ENCODE results near the gene PRKACA.

The PRKACA gene

DNA sequence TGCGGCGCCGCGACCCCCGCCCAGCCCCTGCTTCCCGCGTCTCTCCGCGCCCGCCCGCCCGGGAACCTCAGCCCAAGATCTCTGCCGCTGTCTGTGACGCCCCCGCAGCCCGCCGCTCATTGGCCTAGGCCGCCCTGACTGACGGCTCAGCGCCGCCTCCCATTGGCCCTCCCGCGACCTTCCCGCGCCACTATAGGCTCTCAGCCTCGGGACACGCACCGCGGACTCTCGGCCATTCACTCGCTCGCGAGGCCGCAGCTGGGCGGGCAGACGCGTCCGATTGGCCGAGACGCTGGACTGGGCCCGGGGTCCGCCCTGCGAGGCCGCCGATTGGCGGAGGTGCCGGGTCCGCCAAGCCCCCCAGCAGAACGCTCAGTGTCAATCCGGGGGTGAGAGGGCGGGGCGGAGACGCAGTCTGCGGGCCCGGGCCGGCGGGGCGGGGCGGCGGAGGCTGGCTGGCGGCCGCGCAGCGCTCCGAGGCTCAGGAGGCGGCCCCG, at the start of gene PRKACA:
PRKACA (minus strand) TSS at position 95 of the 497 bp plus-strand sequence. CDS start 215 bp downstream, outside the sequence.
- DNase-seq = peak; percentile 93

DNA sequence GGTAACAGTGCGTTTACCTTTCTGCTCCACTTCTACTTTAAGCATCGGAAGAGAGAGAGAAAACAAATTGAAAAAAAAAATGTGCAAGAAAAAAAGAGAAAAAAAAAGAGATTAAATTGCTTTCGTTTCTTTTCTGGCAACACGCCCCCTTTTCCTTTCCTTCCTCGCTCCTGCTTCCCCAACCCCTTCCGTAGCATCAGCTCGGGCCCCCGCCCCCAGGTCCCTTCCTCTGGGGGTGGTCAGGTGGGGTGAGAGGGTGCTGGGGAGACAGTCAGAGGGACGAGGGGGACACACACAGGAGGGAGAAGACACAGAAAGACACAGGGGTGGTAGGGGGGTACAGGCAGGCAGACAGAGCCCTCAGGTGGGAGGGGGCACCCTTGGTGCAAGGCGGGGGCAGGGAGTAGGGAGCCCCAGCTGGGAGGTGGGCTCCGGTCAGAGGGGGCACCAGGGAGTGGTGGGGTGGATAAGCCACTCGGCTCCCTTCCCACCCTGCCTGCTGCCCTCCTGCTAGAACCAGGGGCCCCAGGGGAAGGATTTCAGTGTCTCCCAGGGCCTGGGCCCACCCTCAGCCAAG, 49.5 kb upstream of the PRKACA start:
- no peak for DNase-seq

DNA sequence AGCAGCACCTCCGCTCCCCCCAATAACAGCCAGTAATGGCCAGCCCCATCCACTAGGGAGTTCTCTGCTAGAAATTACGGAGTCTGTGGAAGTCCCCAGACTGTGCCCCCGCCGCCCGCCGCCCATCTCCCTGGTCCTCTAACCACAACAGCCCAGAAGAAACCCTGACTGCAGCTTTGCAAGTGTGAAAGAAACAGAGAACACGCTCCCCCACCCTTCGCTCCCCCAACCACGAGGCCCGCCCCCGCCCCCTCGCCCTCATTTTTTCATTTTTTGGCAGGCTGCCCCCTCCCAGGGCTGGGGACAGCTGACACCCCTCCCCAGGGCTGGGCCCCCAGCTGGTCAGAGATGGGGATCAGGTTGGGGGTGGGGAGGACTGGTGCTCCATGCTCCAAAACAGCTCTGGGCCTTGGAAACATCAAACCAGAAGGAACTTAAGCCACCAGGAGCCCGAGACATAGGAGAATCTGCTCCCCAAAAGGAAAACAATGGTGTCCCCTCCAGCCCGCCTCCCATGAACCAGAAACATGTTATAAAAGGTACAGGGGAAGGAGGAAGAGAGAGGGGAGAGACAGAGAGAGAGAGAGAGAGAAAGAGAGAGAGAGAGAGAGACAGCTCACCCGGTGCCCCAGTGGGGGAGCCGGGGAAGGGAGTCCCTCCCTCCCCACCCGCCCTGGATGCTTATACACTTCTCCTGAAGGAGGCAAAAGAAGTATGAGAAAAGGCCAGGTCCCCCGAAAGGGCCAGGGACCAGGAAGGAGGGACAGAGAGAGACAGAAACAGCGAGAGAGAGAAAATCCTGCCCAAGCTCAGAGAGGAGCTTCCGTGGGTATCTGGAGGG, 48.6 kb upstream of the PRKACA start:
- no peak for DNase-seq

DNA sequence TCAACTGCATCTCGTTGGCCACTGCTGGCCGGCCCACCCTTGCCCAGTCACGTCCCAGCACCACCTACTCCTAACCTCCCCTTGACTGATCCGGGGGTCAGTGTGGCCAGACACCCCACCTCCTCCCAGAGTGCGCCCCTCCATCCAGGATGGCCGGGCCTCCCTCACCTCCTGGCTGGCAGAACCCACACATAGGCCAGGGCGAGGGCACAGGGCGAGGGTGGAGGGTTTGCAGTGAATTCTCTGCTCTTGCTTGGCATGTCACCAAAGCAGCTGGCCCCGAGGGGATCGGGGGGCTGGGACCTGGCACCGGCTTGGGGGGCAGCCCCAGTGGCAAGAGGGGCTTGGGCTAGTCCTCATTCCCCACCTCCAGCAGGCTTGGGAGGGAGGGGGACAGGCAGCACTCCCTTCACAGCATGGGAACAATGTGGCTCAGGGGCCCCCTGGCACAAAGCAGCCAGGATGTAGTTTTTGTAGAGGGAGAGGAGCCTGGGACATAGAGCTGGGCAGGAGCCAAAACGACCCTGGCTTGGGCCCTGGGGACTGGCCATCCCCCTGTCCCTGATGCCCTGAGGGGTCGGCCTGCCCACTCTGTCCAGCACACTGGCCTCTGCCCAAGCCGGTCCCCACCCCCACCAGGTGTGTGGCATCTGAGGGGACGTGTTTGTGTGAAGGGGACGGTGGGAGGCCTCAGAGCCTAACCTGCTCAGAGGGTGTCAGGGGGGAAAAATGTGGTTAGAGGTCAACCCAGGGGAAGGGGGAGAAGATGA, 47.3 kb upstream of the PRKACA start:
- DNase-seq = no peak

DNA sequence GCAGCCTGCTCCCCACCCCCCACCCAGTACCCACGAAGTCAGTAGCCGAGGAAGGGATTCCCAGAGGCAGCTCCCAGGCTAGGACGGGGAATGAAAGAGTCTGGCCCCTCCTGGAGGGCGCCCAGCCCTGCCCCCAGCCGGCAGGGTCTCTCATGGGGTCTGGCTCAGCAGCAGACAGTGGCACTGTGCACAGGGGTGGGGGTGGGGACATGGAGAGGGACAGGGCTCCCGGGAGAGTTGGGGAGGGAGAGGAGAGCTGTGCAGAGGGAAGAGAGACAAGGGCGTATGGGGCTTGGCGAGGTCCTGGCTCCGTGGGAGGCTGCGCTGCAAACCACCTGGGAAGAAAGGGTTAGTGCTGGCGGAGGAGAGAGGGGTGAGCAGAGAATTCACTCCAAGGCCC, 46.5 kb upstream of the PRKACA start:
- DNase-seq = no peak

DNA sequence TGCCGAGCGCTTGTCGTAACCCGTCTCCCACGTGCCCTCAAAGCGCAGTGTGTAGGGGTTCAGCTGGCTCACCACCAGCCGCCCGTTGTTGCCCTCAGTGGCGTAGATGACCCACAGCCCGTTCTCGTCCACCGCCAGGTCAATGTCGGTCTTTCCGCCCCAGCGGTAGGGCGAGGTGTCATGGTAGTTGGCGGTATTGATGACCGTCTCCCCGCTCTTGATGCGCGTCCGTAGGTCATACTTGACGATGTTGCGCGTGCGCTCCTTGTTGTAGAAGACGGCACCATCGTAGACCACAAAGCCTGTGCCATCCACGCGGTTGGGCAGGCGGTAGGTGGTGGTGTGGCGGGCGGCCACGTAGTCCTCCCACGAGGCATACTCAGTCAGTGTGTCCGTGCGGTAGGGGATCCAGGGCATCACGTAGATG, 45.3 kb upstream of the PRKACA start:
- no peak for DNase-seq

DNA sequence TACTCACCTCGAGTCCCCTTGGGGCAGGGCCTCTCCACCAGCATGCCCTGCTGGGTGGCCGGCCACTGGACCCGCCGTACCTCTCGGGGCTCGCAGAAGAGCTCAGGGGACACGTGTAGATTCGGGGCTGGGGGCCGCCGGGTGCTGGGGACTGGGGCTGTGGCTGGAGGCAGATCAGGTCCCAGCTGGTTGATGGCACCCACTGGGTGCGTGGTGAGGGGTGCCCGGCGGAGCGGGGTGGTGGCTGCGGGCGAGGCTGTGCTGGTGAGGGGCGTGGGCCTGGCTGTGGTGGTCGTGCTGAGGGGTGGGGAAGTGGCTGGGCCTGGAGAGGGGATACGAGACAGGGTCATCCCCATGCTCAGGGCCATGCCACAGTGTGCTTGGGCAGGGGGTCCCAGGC, 43.7 kb upstream of the PRKACA start:
- DNase-seq = no peak

DNA sequence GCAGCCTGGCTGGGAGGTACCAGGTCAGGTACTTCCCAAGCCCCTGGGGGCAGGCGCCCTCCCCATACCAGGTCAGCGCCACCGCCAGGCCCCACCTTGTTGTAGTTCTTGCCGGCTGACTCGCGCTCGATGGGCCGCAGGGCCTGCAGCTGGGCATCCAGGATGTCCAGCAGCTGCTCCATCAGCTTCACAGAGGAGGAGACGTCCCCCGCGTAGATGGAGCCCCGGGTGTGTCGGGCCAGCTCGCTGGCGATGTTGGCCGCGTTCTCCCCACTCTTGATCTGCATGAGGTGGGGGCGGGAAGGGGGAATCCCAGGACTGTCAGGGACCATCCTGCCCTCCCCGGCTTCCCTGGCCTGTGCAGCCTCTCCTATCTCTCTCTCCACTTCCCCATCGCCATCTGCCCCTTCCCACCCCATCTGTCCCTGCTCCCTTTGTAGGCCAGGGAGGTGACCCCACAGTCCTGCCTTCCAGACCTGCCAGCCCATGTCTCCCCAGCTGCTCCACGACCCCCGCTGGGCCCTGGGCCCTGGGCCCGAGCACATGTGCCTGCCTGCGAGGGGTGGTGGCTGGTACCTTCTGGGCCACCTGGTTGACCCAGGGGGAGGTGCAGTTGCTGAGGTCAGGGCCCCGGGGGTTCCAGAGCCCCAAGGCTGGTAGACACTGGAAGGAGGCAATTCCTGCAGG, 42.6 kb upstream of the PRKACA start:
- DNase-seq = no peak

DNA sequence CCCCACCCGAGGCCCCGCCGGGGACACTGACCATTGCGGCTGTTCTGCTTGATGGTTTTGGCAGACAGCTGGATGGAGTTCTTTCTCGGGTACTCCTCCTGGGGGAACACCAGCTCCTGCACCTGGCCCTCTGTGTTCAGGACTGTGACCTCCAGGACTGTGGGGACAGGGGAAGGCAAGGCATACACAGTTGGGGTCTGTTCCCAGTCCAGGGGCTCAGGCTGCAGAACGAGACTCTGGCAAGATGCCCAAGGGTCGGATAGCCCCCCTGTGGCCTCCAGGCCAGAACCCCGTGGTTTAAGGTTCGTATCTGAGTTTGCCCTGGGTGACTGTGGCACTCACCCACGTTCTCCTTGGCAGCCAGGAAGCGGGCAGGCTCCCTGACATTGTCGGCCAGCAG, 41.5 kb upstream of the PRKACA start:
- DNase-seq = no peak

DNA sequence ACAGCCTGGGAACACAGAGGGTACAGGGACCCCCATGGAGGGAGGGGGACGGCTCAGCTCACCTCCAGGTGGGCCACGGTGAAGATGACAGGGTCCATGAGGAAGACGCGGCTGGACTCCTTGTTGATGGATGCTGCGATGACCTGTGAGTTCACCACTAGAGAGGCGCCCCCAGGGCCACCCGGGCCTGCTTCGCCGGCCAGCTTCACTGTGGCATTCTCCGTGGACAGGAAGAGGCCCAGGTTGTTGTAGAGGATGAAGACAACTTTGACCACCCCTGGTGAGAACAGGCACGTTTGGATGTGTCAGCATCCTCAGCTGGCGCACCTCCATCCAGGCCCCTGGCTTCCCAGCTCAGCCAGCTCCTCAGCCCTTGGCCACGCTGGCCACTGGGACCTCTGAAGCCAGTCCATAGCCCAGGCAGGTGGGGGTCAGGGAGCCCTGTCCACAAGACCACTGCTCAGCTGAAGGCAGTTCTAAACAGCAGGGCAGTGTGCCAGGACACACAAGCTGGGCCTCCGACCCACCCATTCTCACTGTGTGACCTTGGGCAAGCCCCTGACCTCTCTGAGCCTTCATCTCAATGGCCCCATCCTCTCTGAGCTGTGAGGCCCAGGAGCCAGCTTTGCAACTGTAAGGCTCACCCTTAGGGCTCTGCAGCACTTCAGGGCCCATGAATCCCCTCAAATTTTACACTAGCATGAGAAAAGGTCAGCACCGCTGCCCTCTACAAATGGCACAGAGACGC, 40.9 kb upstream of the PRKACA start:
- no peak for DNase-seq

DNA sequence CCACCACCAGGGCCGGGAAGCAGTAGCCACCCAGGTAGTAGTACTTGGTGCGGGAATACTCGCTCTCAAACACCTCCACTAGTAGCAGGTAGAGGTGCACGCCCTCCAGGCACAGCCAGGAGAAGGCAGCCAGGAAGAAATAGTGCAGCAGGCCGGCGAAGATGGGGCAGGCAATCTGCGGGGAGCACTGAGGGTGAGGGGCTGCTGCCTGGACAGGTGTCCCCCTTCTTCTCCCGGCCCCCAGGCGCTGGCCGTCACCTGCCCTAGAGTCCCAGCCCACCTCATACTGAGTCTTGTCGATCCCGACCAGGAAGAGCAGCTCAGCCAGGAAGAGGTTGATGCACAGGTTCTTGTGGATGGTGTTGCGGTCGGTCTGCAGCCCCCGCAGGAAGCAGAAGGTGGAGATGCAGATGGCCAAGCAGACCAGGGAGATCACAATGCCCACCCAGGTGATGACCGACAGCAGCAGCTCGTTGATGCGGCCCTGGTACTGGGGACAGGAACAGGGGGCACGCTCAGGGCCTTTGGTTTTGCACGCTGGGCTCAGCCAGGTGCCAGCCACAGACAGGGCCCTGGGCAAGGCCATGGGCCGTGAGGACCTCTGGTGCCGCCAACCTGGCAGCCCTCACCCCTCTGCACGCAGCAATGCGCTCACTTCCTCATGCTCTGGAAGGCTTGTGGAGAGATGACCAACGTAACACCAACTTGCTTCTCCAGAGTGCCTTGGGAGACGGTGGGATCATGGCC, 39.6 kb upstream of the PRKACA start:
- no peak for DNase-seq

DNA sequence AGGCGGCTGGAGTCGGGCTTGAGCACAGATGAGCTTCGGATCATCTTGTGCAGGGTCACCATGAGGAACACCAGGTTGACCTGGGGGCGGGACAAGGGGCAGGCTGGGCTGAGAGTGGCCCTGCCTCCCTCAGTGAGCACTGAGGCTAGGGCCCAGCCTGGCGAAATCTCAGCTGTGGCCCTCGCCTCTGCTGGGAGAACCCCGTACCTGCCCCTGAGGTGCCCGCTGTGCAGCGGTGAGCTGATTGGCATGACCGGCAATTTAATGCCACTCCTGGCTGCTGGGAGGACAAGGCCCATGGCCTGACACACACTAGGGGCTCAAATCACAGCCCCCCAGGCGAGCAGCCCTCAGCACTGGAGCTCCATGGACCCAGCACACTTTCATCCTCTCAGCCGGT, 38.6 kb upstream of the PRKACA start:
- DNase-seq = no peak

DNA sequence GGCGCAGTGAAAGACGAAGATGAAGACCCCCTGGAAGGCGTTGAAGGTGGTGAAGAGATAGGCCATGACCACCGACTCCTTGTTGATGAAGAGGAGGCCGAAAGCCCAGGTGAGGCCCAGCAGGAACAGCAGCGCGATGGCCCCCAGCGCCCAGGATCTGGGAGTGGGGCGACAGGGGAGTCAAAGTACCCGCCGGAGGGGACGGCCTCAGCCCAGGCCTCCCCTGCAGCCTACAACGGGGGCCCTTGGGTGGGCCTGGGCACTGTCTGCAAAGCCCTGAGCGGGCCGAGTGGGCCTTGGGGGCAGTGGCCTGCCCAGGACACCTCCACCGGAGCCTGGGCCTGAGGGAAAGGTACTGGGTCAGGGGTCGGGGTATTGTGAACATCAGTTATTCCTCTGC, 37.8 kb upstream of the PRKACA start:
- no peak for DNase-seq

DNA sequence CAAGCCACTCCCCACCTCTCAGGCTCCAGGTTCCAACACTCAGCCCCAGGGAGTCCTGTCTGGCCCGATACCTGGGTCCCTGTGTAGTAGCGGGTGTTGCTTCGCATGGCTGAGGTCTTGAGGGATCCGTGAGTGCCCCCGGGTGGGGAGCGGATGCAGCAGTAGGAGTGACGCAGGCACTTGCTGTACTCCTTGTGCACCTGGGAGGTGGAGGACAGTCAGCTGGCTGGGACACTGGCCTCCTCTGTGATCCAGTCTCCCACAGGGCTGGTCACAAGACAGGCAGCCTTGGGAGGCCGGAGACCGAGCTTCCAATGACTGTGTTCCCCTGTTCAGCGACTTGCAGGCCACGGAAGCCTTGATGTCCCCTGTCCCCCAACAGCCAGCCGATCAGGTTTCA, 35.2 kb upstream of the PRKACA start:
- DNase-seq = no peak

DNA sequence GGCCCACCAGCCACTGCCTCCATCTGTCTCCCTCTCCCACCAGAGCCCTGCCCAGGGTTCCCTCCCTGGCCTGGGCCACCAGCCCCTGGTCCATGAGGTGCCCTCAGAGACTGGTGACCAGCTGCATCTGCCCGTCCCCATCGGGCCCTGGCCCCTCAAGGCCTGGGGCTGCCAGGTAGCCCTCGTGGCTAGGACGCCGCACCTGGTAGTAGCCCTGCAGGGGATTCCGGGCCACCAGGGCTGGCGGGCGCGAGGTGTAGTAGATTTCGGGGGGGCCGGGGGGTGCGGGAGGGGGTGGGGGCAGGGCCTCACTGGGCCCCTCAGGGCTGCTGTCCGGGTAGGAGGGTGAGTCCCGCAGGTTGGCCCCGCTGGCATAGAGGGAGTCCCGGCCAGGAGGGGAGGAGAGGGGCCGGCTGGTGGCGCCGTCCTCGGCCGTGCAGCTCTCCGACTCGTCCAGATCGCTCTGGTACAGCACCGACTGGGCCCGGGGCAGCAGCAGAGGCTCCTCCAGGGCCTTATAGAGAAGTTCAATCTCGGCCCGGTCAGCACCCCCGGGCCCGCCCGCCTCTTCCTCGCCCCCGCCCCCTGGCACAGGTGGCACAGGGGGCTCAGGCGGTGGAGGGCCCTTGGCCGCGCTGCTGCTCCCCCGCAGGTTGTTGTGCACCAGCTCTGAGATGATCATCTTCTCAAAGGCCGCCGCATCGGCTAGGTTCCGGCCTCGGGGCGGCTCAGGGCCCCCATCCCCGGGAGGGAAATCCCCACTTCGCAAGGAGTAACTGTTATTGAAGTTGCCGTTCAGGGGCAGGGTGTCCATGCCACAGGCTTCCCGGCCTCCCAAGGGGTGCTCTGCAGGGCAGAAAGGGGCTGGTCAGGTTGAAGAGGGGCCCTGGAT, 33.5 kb upstream of the PRKACA start:
- DNase-seq = no peak

DNA sequence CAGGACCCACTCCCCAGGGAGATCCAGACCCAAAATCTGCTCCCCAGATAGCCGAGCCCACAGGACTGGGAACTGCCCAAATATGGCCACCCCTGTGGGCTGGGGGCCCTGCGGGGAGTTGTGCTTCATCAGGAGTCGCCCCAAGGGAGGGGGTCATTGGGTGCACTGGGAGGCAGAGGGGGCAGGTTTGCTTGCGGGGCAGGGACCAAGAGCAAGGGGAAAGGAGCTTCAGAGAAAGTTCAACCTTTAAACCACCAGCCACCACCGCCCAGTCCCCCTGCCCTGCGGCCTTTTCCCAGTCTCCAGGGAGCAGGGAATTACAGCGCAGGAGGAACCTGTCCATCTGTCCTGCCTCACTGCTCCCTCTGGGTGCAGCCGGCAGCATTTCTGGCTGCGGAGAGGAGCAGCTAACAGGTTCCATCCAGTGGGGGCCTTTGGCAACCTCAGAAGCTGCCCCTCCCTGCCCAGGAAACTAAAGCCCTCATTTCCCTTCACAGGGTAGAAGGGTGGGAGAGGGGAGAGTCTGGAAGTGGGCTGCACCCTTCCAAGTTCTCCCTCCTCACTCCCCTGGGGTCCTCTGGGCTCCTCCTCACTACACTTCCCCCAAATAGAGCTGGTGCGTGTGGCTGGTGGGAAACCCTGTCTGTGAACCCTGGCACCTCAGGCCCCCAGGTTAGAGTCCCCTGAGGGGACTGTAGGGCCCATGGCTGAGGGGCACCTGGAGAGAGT, 32.6 kb upstream of the PRKACA start:
- no peak for DNase-seq

DNA sequence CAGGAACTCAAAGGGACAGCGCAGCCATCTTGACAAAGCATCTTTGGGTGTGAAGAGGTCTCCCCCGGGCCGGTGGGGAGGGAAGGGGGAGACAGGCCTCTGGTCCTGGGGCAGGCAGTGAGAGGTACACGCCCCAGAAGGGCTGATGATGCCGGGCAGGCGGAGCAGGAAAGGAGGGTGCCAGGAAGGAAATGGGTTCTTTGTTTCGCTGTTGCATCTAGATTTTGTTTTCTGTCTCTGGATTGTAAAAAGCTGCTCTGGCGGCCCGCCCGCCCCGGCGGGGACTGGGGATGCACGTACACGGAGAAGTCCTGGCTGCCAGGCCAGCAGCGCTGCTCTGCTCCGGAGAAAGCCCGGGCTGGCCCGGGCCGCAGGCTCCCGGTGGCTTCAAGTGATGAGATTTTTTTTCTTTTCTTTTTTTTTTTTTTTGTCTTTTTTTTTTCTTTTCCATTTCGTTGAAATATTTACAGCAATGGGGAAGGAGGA, 32.0 kb upstream of the PRKACA start:
- DNase-seq = no peak

DNA sequence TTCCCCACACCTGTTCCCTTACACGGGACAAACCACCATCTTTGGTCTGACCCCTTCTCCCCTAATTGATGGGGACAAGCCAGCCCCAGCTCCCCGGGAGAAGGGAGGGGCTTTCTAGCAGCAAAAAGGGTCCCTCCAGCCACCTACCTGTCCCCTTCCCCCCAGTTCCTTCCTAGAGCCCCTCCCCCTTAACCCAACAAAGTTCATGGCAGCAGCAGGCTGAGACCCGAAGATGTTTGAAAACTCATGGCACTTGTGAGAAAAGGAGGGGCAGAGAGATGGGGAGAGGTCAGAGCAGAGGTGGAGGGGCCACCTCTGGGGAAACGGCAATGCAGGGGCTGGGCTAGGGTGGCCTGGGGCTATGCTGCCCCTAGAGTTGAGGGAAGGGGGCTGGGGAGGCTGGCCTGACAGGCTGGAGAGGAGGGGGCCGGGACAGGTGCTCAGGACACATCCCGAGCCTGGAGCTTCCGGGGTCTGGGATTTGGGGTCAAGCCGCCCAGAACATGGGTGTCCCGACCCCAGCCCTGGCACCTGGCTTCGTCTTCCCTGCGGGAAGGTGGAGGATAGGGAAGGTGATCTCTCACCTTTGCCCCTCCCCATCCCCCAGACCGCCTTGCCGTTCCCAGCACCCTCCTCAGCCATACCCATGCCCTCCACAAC, 31.3 kb upstream of the PRKACA start:
- no peak for DNase-seq
